H1 (cell line): Measurements from ENCODE around the gene LRRC4C. TPM values are rescaled to one million over a fixed set of nuclear protein-coding genes. Genes with fewer than 3 reads are reported as not detected.

Experiments
- CTCF ChIA-PET: fragments of 300-600 bp; sonication (Branson Sonifier 250); formaldehyde crosslinking; loops from one replicate; lab custom pipeline; 2021; ENCODE audit not compliant: partially characterized antibody; lab: Charles Lee
- POLR2A ChIA-PET: fragments of 300-600 bp; sonication (Branson Sonifier 250); formaldehyde crosslinking; loops from one replicate; lab custom pipeline; 2021; ENCODE audit warnings: inconsistent platforms; ENCODE audit not compliant: partially characterized antibody; lab: Charles Lee
- DNase-seq, 2 experiments: peaks; one replicate each; pipeline versions ENCODE4 v3.0.0 to v3.0.0-alpha.2; 2010 to 2022; ENCODE audit warnings: low spot score in 2 of 2, low read depth in 1 of 2, mixed read lengths in 1 of 2
- FAIRE-seq: peaks from 2 replicates; lab custom pipeline; 2011; peaks lifted over from hg19 to GRCh38; lab: Jason Lieb, UNC
- H2AFZ ChIP-seq: 2 replicates; pipeline ENCODE4 v1.8.1; 2012; ENCODE audit warnings: low read length, inconsistent platforms
- H2AK5ac ChIP-seq: 2 replicates; pipeline ENCODE4 v1.6.1; 2013; ENCODE audit warnings: low read depth, low read length
- H2BK120ac ChIP-seq: replicated peaks from 2 replicates; pipeline ENCODE3; 2013; ENCODE audit warnings: low read depth, low read length, inconsistent platforms
- H2BK12ac ChIP-seq: 2 replicates; pipeline ENCODE4 v1.6.1; 2013; ENCODE audit warnings: low read depth, low read length
- H2BK15ac ChIP-seq: 2 replicates; pipeline ENCODE4 v1.6.1; 2013; ENCODE audit warnings: low read length
- H2BK20ac ChIP-seq: 2 replicates; pipeline ENCODE4 v1.6.1; 2013; ENCODE audit warnings: low read length
- H2BK5ac ChIP-seq: 2 replicates; pipeline ENCODE4 v1.6.1; 2013; ENCODE audit warnings: low read depth, low read length
- H3K14ac ChIP-seq: 2 replicates; pipeline ENCODE4 v1.6.1; 2013; ENCODE audit warnings: inconsistent platforms; ENCODE audit not compliant: insufficient read length
- H3K18ac ChIP-seq: 2 replicates; pipeline ENCODE4 v1.6.1; 2013; ENCODE audit warnings: low read length; ENCODE audit errors: extremely low read depth
- H3K23ac ChIP-seq: 2 replicates; pipeline ENCODE4 v1.6.1; 2013; ENCODE audit warnings: inconsistent platforms; ENCODE audit not compliant: insufficient read length
- H3K23me2 ChIP-seq: 2 replicates; pipeline ENCODE4 v1.6.1; 2013; ENCODE audit warnings: low read depth, low read length
- H3K27ac ChIP-seq: 2 replicates; pipeline ENCODE4 v1.6.1; 2011; ENCODE audit warnings: low read depth, low read length, inconsistent platforms
- H3K27me3 ChIP-seq, 4 experiments: replicated peaks in 1 of 4; 1 replicate in 1 of 4; 2 replicates in 3 of 4; pipeline versions ENCODE4 v1.6.1 to v1.8.1; 2011 to 2013; ENCODE audit warnings: low read length in 3 of 4, mild to moderate bottlenecking in 3 of 4, inconsistent platforms in 2 of 4, mixed read lengths in 2 of 4, moderate library complexity in 1 of 4; ENCODE audit not compliant: control insufficient read depth in 3 of 4, insufficient read depth in 3 of 4; ENCODE audit errors: extremely low read depth in 1 of 4
- H3K36me3 ChIP-seq, 4 experiments: 2 replicates each; pipeline versions ENCODE4 v1.6.1 to v1.8.1; 2011 to 2013; ENCODE audit warnings: mild to moderate bottlenecking in 4 of 4, low read length in 3 of 4, moderate library complexity in 2 of 4, control low read depth in 1 of 4, inconsistent platforms in 1 of 4; ENCODE audit not compliant: insufficient read depth in 4 of 4, control insufficient read depth in 2 of 4
- H3K4ac ChIP-seq: replicated peaks from 2 replicates; pipeline ENCODE3; 2013; ENCODE audit warnings: low read length, low read depth, mixed read lengths, inconsistent platforms; ENCODE audit not compliant: insufficient read length
- H3K4me1 ChIP-seq, 4 experiments: replicated peaks in 1 of 4; 1 replicate in 1 of 4; 2 replicates in 3 of 4; pipeline versions ENCODE4 v1.6.1 to v1.8.1; 2011 to 2013; ENCODE audit warnings: low read length in 3 of 4, inconsistent platforms in 2 of 4, mixed read lengths in 1 of 4; ENCODE audit not compliant: insufficient read depth in 4 of 4, control insufficient read depth in 3 of 4
- H3K4me2 ChIP-seq, 2 experiments: 2 replicates each; pipeline versions ENCODE4 v1.6.1 to v1.8.1; 2011 to 2013; ENCODE audit warnings: low read depth in 2 of 2, low read length in 2 of 2, control low read depth in 1 of 2, inconsistent platforms in 1 of 2, mild to moderate bottlenecking in 1 of 2; ENCODE audit not compliant: insufficient read depth in 1 of 2
- H3K4me3 ChIP-seq, 4 experiments: fragments of 200-600, 300-600 bp in 1 of 4; sonication (generic), shearing (Covaris generic), sonication (Bioruptor Twin) in 1 of 4; 2 replicates each; pipeline versions ENCODE4 v1.5.1 to v1.8.1; 2011 to 2016; ENCODE audit warnings: low read length in 4 of 4, low read depth in 3 of 4, control low read depth in 2 of 4, inconsistent platforms in 2 of 4, mild to moderate bottlenecking in 2 of 4, mixed read lengths in 1 of 4, moderate library complexity in 1 of 4; ENCODE audit not compliant: insufficient read depth in 2 of 4; ENCODE audit errors: extremely low read depth in 1 of 4
- H3K56ac ChIP-seq: replicated peaks from 2 replicates; pipeline ENCODE3; 2013; ENCODE audit warnings: low read depth, mild to moderate bottlenecking, mixed read lengths, low read length, inconsistent platforms; ENCODE audit not compliant: insufficient read length
- H3K79me1 ChIP-seq: 2 replicates; pipeline ENCODE4 v1.6.1; 2013; ENCODE audit warnings: low read depth, low read length, control low read depth
- H3K79me2 ChIP-seq, 2 experiments: 2 replicates each; pipeline versions ENCODE4 v1.6.1 to v1.8.1; 2012 to 2013; ENCODE audit warnings: low read length in 2 of 2, mild to moderate bottlenecking in 2 of 2, inconsistent platforms in 1 of 2; ENCODE audit not compliant: insufficient read depth in 2 of 2, control insufficient read depth in 1 of 2
- H3K9ac ChIP-seq, 4 experiments: replicated peaks in 1 of 4; 1 replicate in 1 of 4; 2 replicates in 3 of 4; pipeline versions ENCODE4 v1.6.1 to v1.8.1; 2011 to 2013; ENCODE audit warnings: low read depth in 3 of 4, low read length in 3 of 4, control low read depth in 2 of 4, mild to moderate bottlenecking in 2 of 4, moderate library complexity in 2 of 4, inconsistent platforms in 1 of 4; ENCODE audit errors: extremely low read depth in 1 of 4
- H3K9me3 ChIP-seq, 2 experiments: 2 replicates each; pipeline versions ENCODE4 v1.6.1 to v1.8.1; 2012 to 2013; ENCODE audit warnings: mild to moderate bottlenecking in 2 of 2, moderate library complexity in 2 of 2, control low read depth in 1 of 2, inconsistent platforms in 1 of 2, low read depth in 1 of 2, low read length in 1 of 2, mixed read lengths in 1 of 2; ENCODE audit not compliant: insufficient read depth in 2 of 2
- H4K20me1 ChIP-seq, 2 experiments: replicated peaks in 1 of 2; 2 replicates each; pipeline versions ENCODE3 to v1.8.1; 2011 to 2013; ENCODE audit warnings: inconsistent platforms in 2 of 2, low read length in 2 of 2, mild to moderate bottlenecking in 1 of 2; ENCODE audit not compliant: insufficient read depth in 2 of 2, control insufficient read depth in 1 of 2
- H4K5ac ChIP-seq: 2 replicates; pipeline ENCODE4 v1.6.1; 2013; ENCODE audit warnings: low read length, low read depth, mixed read lengths, inconsistent platforms; ENCODE audit not compliant: insufficient read length
- H4K8ac ChIP-seq: 2 replicates; pipeline ENCODE4 v1.8.0; 2013; ENCODE audit warnings: mild to moderate bottlenecking, moderate library complexity, low read length, inconsistent platforms; ENCODE audit not compliant: insufficient read depth; ENCODE audit errors: extremely low read depth
- H4K91ac ChIP-seq: replicated peaks from 2 replicates; pipeline ENCODE3; 2013; ENCODE audit warnings: low read length, mixed read lengths, inconsistent platforms; ENCODE audit not compliant: insufficient read length
- CHD2 ChIP-seq: IDR thresholded peaks from 2 replicates; pipeline ENCODE4 v1.6.1; 2012; ENCODE audit warnings: low read length, improper control_type of control experiment
- CREB1 ChIP-seq: IDR thresholded peaks from 2 replicates; pipeline ENCODE4 v1.6.1; 2012; ENCODE audit warnings: inconsistent platforms
- GTF2F1 ChIP-seq: IDR thresholded peaks from 2 replicates; pipeline ENCODE4 v1.6.1; 2012; ENCODE audit warnings: low read depth, low read length, improper control_type of control experiment, borderline replicate concordance
- RNF2 ChIP-seq: fragments of 200-900, 300-1000 bp; sonication (generic); IDR thresholded peaks from 2 replicates; pipeline ENCODE4 v1.7.1; 2016; ENCODE audit warnings: borderline replicate concordance, low read depth, mild to moderate bottlenecking, antibody characterized with exemption, low read length; ENCODE audit not compliant: poor library complexity, severe bottlenecking; ENCODE audit errors: missing control alignments
- SIN3A ChIP-seq, 2 experiments: IDR thresholded peaks in 1 of 2; conservative IDR thresholded peaks in 1 of 2; 2 replicates each; pipeline ENCODE4 v1.6.1; 2011 to 2012; ENCODE audit warnings: low read length in 2 of 2, improper control_type of control experiment in 1 of 2, low read depth in 1 of 2, mild to moderate bottlenecking in 1 of 2
- SIX5 ChIP-seq: IDR thresholded peaks from 2 replicates; pipeline ENCODE4 v1.6.1; 2011; ENCODE audit warnings: mild to moderate bottlenecking, low read depth, low read length
- TBP ChIP-seq: IDR thresholded peaks from 2 replicates; pipeline ENCODE4 v1.6.1; 2011; ENCODE audit warnings: low read depth, low read length, improper control_type of control experiment
- WGBS, 2 experiments: shearing (Covaris generic) in 1 of 2; methylation state at CpG; one replicate each; pipeline versions ENCODE4 v1.1.6 to v1.1.7; 2013 to 2015; ENCODE audit warnings: low lambda C conversion rate in 2 of 2, mixed read lengths in 2 of 2, inconsistent platforms in 1 of 2, low coverage in 1 of 2, missing lambda C conversion rate in 1 of 2; ENCODE audit not compliant: insufficient replicate concordance in 2 of 2, insufficient coverage in 1 of 2, insufficient read length in 1 of 2; ENCODE audit errors: extremely low coverage in 1 of 2, missing lambda C conversion rate in 1 of 2; 5-methylcytosine and 5-hydroxymethylcytosine counted together
- polyA plus RNA-seq, 7 experiments: library from polyadenylated mRNA; depleted of rRNA in 3 of 7; stranded (reverse) in 5 of 7; unstranded in 2 of 7; fragments of >200 nt in 5 of 7; fragments of 200-250 nt in 2 of 7; gene quantifications; 1 replicate in 5 of 7; 2 replicates in 1 of 7; 4 replicates in 1 of 7; pipeline versions ENCODE4 v1.2.1 to v1.2.3, GENCODE V29; 2011 to 2013; ENCODE audit warnings: missing spikeins in 2 of 7, mixed read lengths in 2 of 7
- total RNA-seq: library from RNA; stranded (reverse); fragmentation: NEBNext Ultra II Directional; extraction: Animal tissue kit (Norgen Biotek cat#: 25700); gene quantifications from 2 replicates; pipeline ENCODE4 v1.2.1, GENCODE V29; 2021
- TF ChIP-seq, protein P1 (sequence below): IDR thresholded peaks from 2 replicates; pipeline ENCODE4 v1.6.1; 2011; ENCODE audit warnings: low read depth, mild to moderate bottlenecking, low read length; ENCODE audit not compliant: insufficient read depth
- TF ChIP-seq, protein P2 (sequence below): IDR thresholded peaks from 2 replicates; pipeline ENCODE4 v1.6.1; 2012; ENCODE audit warnings: inconsistent platforms

The LRRC4C gene
- total and polyA plus RNA-seq, 2 of the 8 experiments (the other 6 are each of a cell fraction or from before 2014, with no cell fraction given) = 0.23 to 2.2 TPM

DNA sequence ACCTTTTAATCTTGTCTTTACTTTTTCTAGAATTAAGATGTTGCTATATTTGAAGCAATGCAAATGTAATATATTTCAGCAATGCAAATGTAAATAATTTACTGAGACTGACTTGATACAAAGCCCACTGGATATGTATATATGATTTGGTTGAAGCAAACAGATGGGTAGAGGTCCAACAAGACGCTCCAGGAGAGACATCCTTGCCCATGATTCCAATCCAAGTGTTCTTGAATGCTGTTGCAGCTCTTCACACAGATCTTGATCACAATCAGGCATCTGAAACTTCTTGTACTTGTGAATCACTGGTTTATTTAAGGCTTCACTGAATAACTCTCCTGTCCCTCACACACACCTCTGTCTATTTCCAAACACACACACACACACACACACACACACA is 507.0 kb downstream of the LRRC4C start:
- no peaks in the 10 kb centered on the region; a peak in 1 of 7 replicates for H3K4me1 ChIP-seq
- H3K27me3 ChIP-seq = no peaks in the 10 kb centered on the region
- DNase-seq (no peak), FAIRE-seq (no peak)
- H3K4ac ChIP-seq = no peak overlapping the region
- H2BK12ac ChIP-seq = no peak overlapping the region
- no peaks in the 10 kb centered on the region for H3K36me3 ChIP-seq
- no peaks in the 10 kb centered on the region for H3K79me1 ChIP-seq
- H3K79me2 ChIP-seq = no peaks in the 10 kb centered on the region
- H3K56ac ChIP-seq = no peak overlapping the region
- H2AFZ ChIP-seq = no peak overlapping the region
- no peak overlapping the region for H3K4me3 ChIP-seq
- no peak overlapping the region for H2BK120ac ChIP-seq
- H4K8ac ChIP-seq = no peak overlapping the region
- no peak overlapping the region for H2BK5ac ChIP-seq
- H3K18ac ChIP-seq = no peak overlapping the region
- no peak overlapping the region for H3K14ac ChIP-seq
- H3K9ac ChIP-seq = no peak overlapping the region
- H2AK5ac ChIP-seq = no peak overlapping the region
- no peak overlapping the region for H3K4me2 ChIP-seq
- ChIA-PET POLR2A (no interaction called here), CTCF (interaction anchor here (0.6 to 1.3 kb wide), 4 partner anchors 15 to 400 kb away, joined by 3 read pairs; no protein-coding TSS in a partner anchor)
- no peak overlapping the region for H3K23ac ChIP-seq
- no peaks in the 10 kb centered on the region for H3K9me3 ChIP-seq
- H3K23me2 ChIP-seq = no peaks in the 10 kb centered on the region; the same call in 1 of the 2 replicates
- H2BK20ac ChIP-seq = no peak overlapping the region
- H4K20me1 ChIP-seq = no peaks in the 10 kb centered on the region
- H4K5ac ChIP-seq = no peak overlapping the region
- H3K27ac ChIP-seq = no peak overlapping the region
- H2BK15ac ChIP-seq = no peak overlapping the region
- WGBS, 2 experiments = 95% methylated on average over 1 of the region's 1 CpG; no CpG with 5 or more reads in 1 of the 2 experiments
- H4K91ac ChIP-seq = no peak overlapping the region
- TF ChIP-seq, protein P1, sequence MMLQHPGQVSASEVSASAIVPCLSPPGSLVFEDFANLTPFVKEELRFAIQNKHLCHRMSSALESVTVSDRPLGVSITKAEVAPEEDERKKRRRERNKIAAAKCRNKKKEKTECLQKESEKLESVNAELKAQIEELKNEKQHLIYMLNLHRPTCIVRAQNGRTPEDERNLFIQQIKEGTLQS = no peak
- TF ChIP-seq TBP (no peak), GTF2F1 (no peak), CHD2 (no peak), RNF2 (no peak), CREB1 (no peak), SIX5 (no peak), SIN3A (conservative IDR thresholded peaks at IDR 0.05 in 1 of 2, IDR thresholded peaks at IDR 0.05 in 1 of 2; ENCODE audit: low read depth in 1 of 2, low read length in 2 of 2) (no peak)
- TF ChIP-seq, protein P2, sequence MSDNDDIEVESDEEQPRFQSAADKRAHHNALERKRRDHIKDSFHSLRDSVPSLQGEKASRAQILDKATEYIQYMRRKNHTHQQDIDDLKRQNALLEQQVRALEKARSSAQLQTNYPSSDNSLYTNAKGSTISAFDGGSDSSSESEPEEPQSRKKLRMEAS = no peak
